K562 (cell line): Measurements from ENCODE around the gene DNAH5. TPM values are rescaled to one million over a fixed set of nuclear protein-coding genes. Genes with fewer than 3 reads are reported as not detected.

Source experiments
- ATAC-seq: fragments of 200-7000 bp; cut with Tn5 transposase; 3 replicates; pipeline ENCODE4 v1.9.1; 2020; ENCODE audit warnings: moderate library complexity
- BruUV-seq: library from RNA; stranded (reverse); fragments of 400-500 nt; replicated peaks from 2 replicates; lab custom pipeline; 2021; lab: Mats Ljungman, UMichigan
- CTCF ChIA-PET: fragments of 300-600 bp; formaldehyde crosslinking; extraction: SDS; loops from one replicate; lab custom pipeline; 2021; ENCODE audit warnings: low intra/inter-chr PET ratio; lab: Yijun Ruan, JAX
- POLR2A ChIA-PET: fragments of 300-600, 350-650 bp; sonication (Branson Sonifier 250); formaldehyde crosslinking; extraction: SDS; loops from one replicate; lab custom pipeline; 2021; ENCODE audit warnings: antibody characterized with exemption, inconsistent platforms; lab: Yijun Ruan, JAX
- DNase-seq, 4 experiments: peaks; one replicate each; pipeline versions ENCODE4 v3.0.0 to v3.0.0-alpha.2; 2011 to 2018; ENCODE audit warnings: low spot score in 3 of 4, mixed read lengths in 3 of 4; ENCODE audit errors: extremely low read depth in 1 of 4
- FAIRE-seq: peaks from 2 replicates; lab custom pipeline; 2011; peaks lifted over from hg19 to GRCh38; lab: Jason Lieb, UNC
- H2AFZ ChIP-seq: 2 replicates; pipeline ENCODE4 v1.6.0; 2011; ENCODE audit warnings: low read depth, low read length, control low read depth, inconsistent platforms
- H3K27ac ChIP-seq: fragments of 200-600 bp; 3 replicates; pipeline ENCODE4 v1.8.0; 2011; ENCODE audit warnings: low read depth, mild to moderate bottlenecking, control low read depth, inconsistent platforms, low read length, moderate library complexity, mixed read lengths; ENCODE audit errors: extremely low read depth
- H3K27me3 ChIP-seq, 2 experiments: fragments of 300-600 bp in 1 of 2; 2 replicates in 1 of 2; 3 replicates in 1 of 2; pipeline versions ENCODE4 v1.6.0 to v1.8.0; 2011; ENCODE audit warnings: inconsistent platforms in 2 of 2, low read length in 2 of 2, mild to moderate bottlenecking in 1 of 2, mixed read lengths in 1 of 2, moderate library complexity in 1 of 2; ENCODE audit not compliant: control insufficient read depth in 2 of 2, insufficient read depth in 2 of 2
- H3K36me3 ChIP-seq: fragments of 300-600 bp; 3 replicates; pipeline ENCODE4 v1.8.0; 2011; ENCODE audit warnings: mild to moderate bottlenecking, low read length, inconsistent platforms; ENCODE audit not compliant: control insufficient read depth, insufficient read depth
- H3K4me1 ChIP-seq, 2 experiments: fragments of 200-600 bp in 1 of 2; replicated peaks in 1 of 2; 2 replicates in 1 of 2; 3 replicates in 1 of 2; pipeline versions ENCODE4 v1.5.1 to v1.8.0; 2011; ENCODE audit warnings: inconsistent platforms in 2 of 2, low read length in 2 of 2, mild to moderate bottlenecking in 1 of 2, mixed read lengths in 1 of 2, moderate library complexity in 1 of 2; ENCODE audit not compliant: control insufficient read depth in 2 of 2, insufficient read depth in 2 of 2
- H3K4me2 ChIP-seq: 2 replicates; pipeline ENCODE4 v1.6.1; 2011; ENCODE audit warnings: low read length, control low read depth, inconsistent platforms, mixed read lengths; ENCODE audit not compliant: insufficient read depth
- H3K4me3 ChIP-seq: fragments of 200-600 bp; sonication (generic), shearing (Covaris generic); 2 replicates; pipeline ENCODE4 v1.5.1; 2016; ENCODE audit warnings: control low read depth, inconsistent platforms
- H3K79me2 ChIP-seq: fragments of 200-600 bp; 3 replicates; pipeline ENCODE4 v1.8.0; 2011; ENCODE audit warnings: low read length, inconsistent platforms; ENCODE audit not compliant: control insufficient read depth, insufficient read depth
- H3K9ac ChIP-seq, 2 experiments: 2 replicates each; pipeline versions ENCODE4 v1.6.0 to v1.6.1; 2011; ENCODE audit warnings: low read depth in 2 of 2, low read length in 2 of 2, control low read depth in 1 of 2, inconsistent platforms in 1 of 2, mild to moderate bottlenecking in 1 of 2, mixed read lengths in 1 of 2; ENCODE audit not compliant: insufficient read depth in 1 of 2
- H3K9me1 ChIP-seq: one replicate; pipeline ENCODE4 v1.6.0; 2011; ENCODE audit warnings: inconsistent platforms, mild to moderate bottlenecking, low read length, moderate library complexity; ENCODE audit not compliant: control insufficient read depth, insufficient read depth
- H3K9me3 ChIP-seq: replicated peaks from 2 replicates; pipeline ENCODE4 v1.5.1; 2011; ENCODE audit warnings: low read depth, low read length, inconsistent platforms; ENCODE audit not compliant: control insufficient read depth, insufficient read depth
- H4K20me1 ChIP-seq: replicated peaks from 2 replicates; pipeline ENCODE4 v1.6.1; 2011; ENCODE audit warnings: low read length, inconsistent platforms, mixed read lengths; ENCODE audit not compliant: control insufficient read depth, insufficient read depth
- ATF3 ChIP-seq, 2 experiments: fragments of 450-650 bp in 1 of 2; sonication (generic) in 1 of 2; formaldehyde crosslinking in 1 of 2; IDR thresholded peaks in 1 of 2; conservative IDR thresholded peaks in 1 of 2; 2 replicates each; pipeline versions ENCODE4 v1.6.1 to v1.8.1; 2016 to 2023; ENCODE audit warnings: mild to moderate bottlenecking in 2 of 2, moderate library complexity in 2 of 2, inconsistent platforms in 1 of 2, missing genetic modification reagents in 1 of 2
- CHCHD3 ChIP-seq: fragments of 250-450 bp; sonication (Bioruptor Pico); IDR thresholded peaks from 2 replicates; pipeline ENCODE4 v2.1.2; 2022; ENCODE audit warnings: mild to moderate bottlenecking
- HSF4 ChIP-seq: fragments of 250-450 bp; sonication (Bioruptor Pico); IDR thresholded peaks from 2 replicates; pipeline ENCODE4 v2.1.2; 2022; ENCODE audit warnings: mild to moderate bottlenecking, moderate library complexity, borderline replicate concordance
- NCOR1 ChIP-seq: fragments of 450-650 bp; IDR thresholded peaks from 2 replicates; pipeline ENCODE4 v1.6.1; 2016; ENCODE audit warnings: mild to moderate bottlenecking, moderate library complexity
- SFPQ ChIP-seq: fragments of 200-400 bp; formaldehyde crosslinking; IDR thresholded peaks from 2 replicates; pipeline ENCODE4 v1.6.1; 2017; ENCODE audit warnings: mild to moderate bottlenecking, low read depth, low read length, moderate library complexity
- SIN3B ChIP-seq: fragments of 450-650 bp; IDR thresholded peaks from 2 replicates; pipeline ENCODE4 v1.6.1; 2017; ENCODE audit warnings: low read depth, mild to moderate bottlenecking, moderate library complexity
- ZBTB17 ChIP-seq: fragments of 450-650 bp; formaldehyde crosslinking; IDR thresholded peaks from 2 replicates; pipeline ENCODE4 v1.4.0; 2020; ENCODE audit warnings: mild to moderate bottlenecking
- ZBTB26 ChIP-seq: fragments of 450-650 bp; formaldehyde crosslinking; IDR thresholded peaks from 2 replicates; pipeline ENCODE4 v1.4.0; 2022; ENCODE audit warnings: missing genetic modification characterization
- WGBS: fragments of 100-300 bp; shearing (Covaris generic); methylation state at CpG from one replicate; pipeline ENCODE4 v1.1.6; 2016; ENCODE audit warnings: low coverage, mixed read lengths; ENCODE audit not compliant: insufficient coverage; ENCODE audit errors: missing lambda C conversion rate; 5-methylcytosine and 5-hydroxymethylcytosine counted together
- in situ Hi-C: fragments of 300-500 bp; cut with MboI; formaldehyde crosslinking; loops from 4 replicates; pipeline ENCODE4 v1.15.0; 2018; ENCODE audit warnings: inconsistent platforms, mixed read lengths
- intact Hi-C: fragments of 100-400 bp; cut with micrococcal nuclease; formaldehyde crosslinking; loops from 2 replicates; pipeline ENCODE4 v1.14.2; 2022
- polyA plus RNA-seq, 8 experiments: library from polyadenylated mRNA; depleted of rRNA in 4 of 8; stranded (reverse) in 5 of 8; unstranded in 3 of 8; fragments of >200 nt; fragmentation: Nextera tagmentation in 2 of 8; fragmentation: Illumina TruSeq in 1 of 8; extraction: Ambion mirVana in 2 of 8; extraction: Trizol in 1 of 8; gene quantifications; 2 replicates each; pipeline versions ENCODE4 v1.2.1 to v1.2.3, GENCODE V29; 2011 to 2014; ENCODE audit warnings: inconsistent platforms in 1 of 8, missing spikeins in 1 of 8
- total RNA-seq, 7 experiments: library from RNA; depleted of rRNA in 6 of 7; stranded (reverse); fragments of >200 nt in 6 of 7; fragmentation: Illumina TruSeq in 2 of 7; extraction: Trizol in 2 of 7; gene quantifications; 2 replicates each; pipeline versions ENCODE4 v1.2.1 to v1.2.3, GENCODE V29; 2011 to 2021; ENCODE audit warnings: low replicate concordance in 1 of 7

Gene DNAH5
- total and polyA plus RNA-seq, 9 of the 15 experiments (the other 6 are each of a cell fraction or from before 2014, with no cell fraction given) = 0.03 TPM; not detected in 8

- in situ Hi-C loops = loop anchor here (25.0 kb wide), 1 partner anchor 1021 kb away; no protein-coding TSS in a partner anchor
- intact Hi-C loops = loop anchor here (10.0 kb wide), 1 partner anchor 94 kb away; no protein-coding TSS in a partner anchor
- CTCF ChIA-PET = no interaction called here
These were observed 46.4 kb upstream of the DNAH5 start for GRCh38 chr5:13990896-13991295.

More at GRCh38 chr5:13990896-13991295, 46.4 kb upstream of the DNAH5 start:
- ATAC-seq (no peak), FAIRE-seq (no peak), DNase-seq (no peak)
- H3K9me1 ChIP-seq = no peaks in the 10 kb centered on the region
- no TSS peak for BruUV-seq
- no peak overlapping the region for H3K4me3 ChIP-seq
- H3K9ac ChIP-seq = no peak overlapping the region
- POLR2A ChIA-PET = no interaction called here
- no peaks in the 10 kb centered on the region for H3K9me3 ChIP-seq
- no peaks in the 10 kb centered on the region for H3K79me2 ChIP-seq
- TF ChIP-seq SFPQ (no peak), ZBTB17 (CRISPR knock-in tag) (no peak), ATF3 (IDR thresholded peaks at IDR 0.05) (no peak), ATF3 (CRISPR knock-in tag; conservative IDR thresholded peaks at IDR 0.05) (no peak), HSF4 (CRISPR knock-in tag) (no peak), SIN3B (no peak), NCOR1 (no peak), CHCHD3 (CRISPR knock-in tag) (no peak), ZBTB26 (CRISPR knock-in tag) (no peak)
- H3K27ac ChIP-seq = no peak overlapping the region
- H3K27me3 ChIP-seq = peaks cover 5% of the 10 kb centered on the region in 2 experiments; a peak in 2 of 5 replicates
- H4K20me1 ChIP-seq = no peaks in the 10 kb centered on the region
- no peaks in the 10 kb centered on the region for H3K36me3 ChIP-seq
- WGBS = 0% methylated on average over 2 of the region's 2 CpGs
- H3K4me2 ChIP-seq = no peak overlapping the region
- H2AFZ ChIP-seq = no peak overlapping the region
- H3K4me1 ChIP-seq = no peaks in the 10 kb centered on the region
